Measurements from ENCODE around the gene DAPK3.
"Not testable (repeated sequence)": the region's sequence is repeated elsewhere in the genome, so short reads cannot be mapped to it uniquely, and the experiment has no call there.

DAPK3 gene

GRCh38 chr19:3955688-3956087 is 15.2 kb downstream of the DAPK3 start:
- no peak overlapping the region for H3K9ac ChIP-seq (ENCODE audit: low read length in 5 of 5)
- no peak overlapping the region for H3K4me3 ChIP-seq (ENCODE audit: low read depth in 1 of 5, low read length in 5 of 5)
- peaks cover 0 to 42% (median 36%) of the 10 kb centered on the region in 5 donors for H3K36me3 ChIP-seq (ENCODE audit: control insufficient read depth in 5 of 5, insufficient read depth in 5 of 5, low read length in 5 of 5)
- H3K27ac ChIP-seq (ENCODE audit: low read depth, low read length), result no peak overlapping the region
- no peaks in the 10 kb centered on the region for H3K9me3 ChIP-seq (ENCODE audit: control insufficient read depth in 5 of 5, low read length in 5 of 5)
- H3K27me3 ChIP-seq (ENCODE audit: control insufficient read depth in 5 of 5, insufficient read depth in 4 of 5, low read length in 5 of 5), result peaks cover 0 to 6% (median 0%) of the 10 kb centered on the region in 5 donors
- H3K4me1 ChIP-seq (ENCODE audit: control insufficient read depth in 5 of 5, insufficient read depth in 5 of 5, low read length in 5 of 5), result peaks cover 0 to 11% (median 3%) of the 10 kb centered on the region in 5 donors

GRCh38 chr19:3955276-3955675 is 15.6 kb downstream of the DAPK3 start:
- Histone ChIP-seq H3K4me1 (ENCODE audit: control insufficient read depth in 5 of 5, insufficient read depth in 5 of 5, low read length in 5 of 5) (peaks cover 0 to 11% (median 3%) of the 10 kb centered on the region in 5 donors), H3K36me3 (ENCODE audit: control insufficient read depth in 5 of 5, insufficient read depth in 5 of 5, low read length in 5 of 5) (peaks cover 0 to 38% (median 32%) of the 10 kb centered on the region in 5 donors)
- not testable (repeated sequence) for H3K9ac ChIP-seq (ENCODE audit: low read length in 5 of 5); H3K27me3 ChIP-seq (ENCODE audit: control insufficient read depth in 5 of 5, insufficient read depth in 4 of 5, low read length in 5 of 5); H3K4me3 ChIP-seq (ENCODE audit: low read depth in 1 of 5, low read length in 5 of 5); H3K9me3 ChIP-seq (ENCODE audit: control insufficient read depth in 5 of 5, low read length in 5 of 5); H3K27ac ChIP-seq (ENCODE audit: low read depth, low read length)

GRCh38 chr19:3954107-3954506 is 16.8 kb downstream of the DAPK3 start:
- Histone ChIP-seq H3K4me1 (ENCODE audit: control insufficient read depth in 5 of 5, insufficient read depth in 5 of 5, low read length in 5 of 5) (peaks cover 0 to 11% (median 3%) of the 10 kb centered on the region in 5 donors), H3K4me3 (ENCODE audit: low read depth in 1 of 5, low read length in 5 of 5) (no peak overlapping the region), H3K9me3 (ENCODE audit: control insufficient read depth in 5 of 5, low read length in 5 of 5) (no peaks in the 10 kb centered on the region), H3K36me3 (ENCODE audit: control insufficient read depth in 5 of 5, insufficient read depth in 5 of 5, low read length in 5 of 5) (peaks cover 0 to 27% (median 21%) of the 10 kb centered on the region in 5 donors), H3K27ac (ENCODE audit: low read depth, low read length) (no peak overlapping the region), H3K9ac (ENCODE audit: low read length in 5 of 5) (no peak overlapping the region), H3K27me3 (ENCODE audit: control insufficient read depth in 5 of 5, insufficient read depth in 4 of 5, low read length in 5 of 5) (peaks cover 0 to 18% (median 2%) of the 10 kb centered on the region in 5 donors)

- H3K4me1 ChIP-seq (ENCODE audit: control insufficient read depth in 5 of 5, insufficient read depth in 5 of 5, low read length in 5 of 5), result peaks cover 0 to 11% (median 3%) of the 10 kb centered on the region in 5 donors
- peaks cover 0 to 14% (median 8%) of the 10 kb centered on the region in 5 donors for H3K36me3 ChIP-seq (ENCODE audit: control insufficient read depth in 5 of 5, insufficient read depth in 5 of 5, low read length in 5 of 5)
- H3K27me3 ChIP-seq (ENCODE audit: control insufficient read depth in 5 of 5, insufficient read depth in 4 of 5, low read length in 5 of 5), result peaks cover 0 to 19% (median 2%) of the 10 kb centered on the region in 5 donors
- H3K9ac ChIP-seq (ENCODE audit: low read length in 5 of 5); H3K9me3 ChIP-seq (ENCODE audit: control insufficient read depth in 5 of 5, low read length in 5 of 5); H3K4me3 ChIP-seq (ENCODE audit: low read depth in 1 of 5, low read length in 5 of 5); H3K27ac ChIP-seq (ENCODE audit: low read depth, low read length): not testable (repeated sequence)
These were observed 18.1 kb downstream of the DAPK3 start for GRCh38 chr19:3952755-3953276.

- Histone ChIP-seq H3K4me1 (ENCODE audit: control insufficient read depth in 5 of 5, insufficient read depth in 5 of 5, low read length in 5 of 5) (peaks cover 0 to 11% (median 3%) of the 10 kb centered on the region in 5 donors), H3K4me3 (ENCODE audit: low read depth in 1 of 5, low read length in 5 of 5) (peak overlapping the region in 3 of 5 donors; percentile 17 to 40 (median 38)), H3K27ac (ENCODE audit: low read depth, low read length) (no peak overlapping the region), H3K9me3 (ENCODE audit: control insufficient read depth in 5 of 5, low read length in 5 of 5) (no peaks in the 10 kb centered on the region), H3K27me3 (ENCODE audit: control insufficient read depth in 5 of 5, insufficient read depth in 4 of 5, low read length in 5 of 5) (peaks cover 0 to 19% (median 2%) of the 10 kb centered on the region in 5 donors), H3K36me3 (ENCODE audit: control insufficient read depth in 5 of 5, insufficient read depth in 5 of 5, low read length in 5 of 5) (peaks cover 0 to 6% (median 3%) of the 10 kb centered on the region in 5 donors), H3K9ac (ENCODE audit: low read length in 5 of 5) (peak overlapping the region in 1 of 5 donors; percentile 56)
These were observed 19.7 kb downstream of the DAPK3 start for GRCh38 chr19:3950871-3951861.

- no peak overlapping the region for H3K27ac ChIP-seq (ENCODE audit: low read depth, low read length)
- H3K9me3 ChIP-seq (ENCODE audit: control insufficient read depth in 5 of 5, low read length in 5 of 5), result no peaks in the 10 kb centered on the region
- H3K4me3 ChIP-seq (ENCODE audit: low read depth in 1 of 5, low read length in 5 of 5), result no peak overlapping the region
- H3K36me3 ChIP-seq (ENCODE audit: control insufficient read depth in 5 of 5, insufficient read depth in 5 of 5, low read length in 5 of 5), result no peaks in the 10 kb centered on the region
- peaks cover 0 to 19% (median 2%) of the 10 kb centered on the region in 5 donors for H3K27me3 ChIP-seq (ENCODE audit: control insufficient read depth in 5 of 5, insufficient read depth in 4 of 5, low read length in 5 of 5)
- no peak overlapping the region for H3K9ac ChIP-seq (ENCODE audit: low read length in 5 of 5)
- peaks cover 0 to 11% (median 3%) of the 10 kb centered on the region in 5 donors for H3K4me1 ChIP-seq (ENCODE audit: control insufficient read depth in 5 of 5, insufficient read depth in 5 of 5, low read length in 5 of 5)
These were observed 20.7 kb downstream of the DAPK3 start for GRCh38 chr19:3949997-3950859.

GRCh38 chr19:3949294-3949693 is 21.6 kb downstream of the DAPK3 start:
- Histone ChIP-seq H3K4me3 (ENCODE audit: low read depth in 1 of 5, low read length in 5 of 5) (no peak overlapping the region), H3K9me3 (ENCODE audit: control insufficient read depth in 5 of 5, low read length in 5 of 5) (no peaks in the 10 kb centered on the region), H3K36me3 (ENCODE audit: control insufficient read depth in 5 of 5, insufficient read depth in 5 of 5, low read length in 5 of 5) (no peaks in the 10 kb centered on the region), H3K27me3 (ENCODE audit: control insufficient read depth in 5 of 5, insufficient read depth in 4 of 5, low read length in 5 of 5) (peaks cover 0 to 19% (median 2%) of the 10 kb centered on the region in 5 donors), H3K4me1 (ENCODE audit: control insufficient read depth in 5 of 5, insufficient read depth in 5 of 5, low read length in 5 of 5) (peaks cover 0 to 11% (median 3%) of the 10 kb centered on the region in 5 donors), H3K27ac (ENCODE audit: low read depth, low read length) (no peak overlapping the region), H3K9ac (ENCODE audit: low read length in 5 of 5) (no peak overlapping the region)

GRCh38 chr19:3947316-3947933 is 23.5 kb downstream of the DAPK3 start:
- H3K36me3 ChIP-seq (ENCODE audit: control insufficient read depth in 5 of 5, insufficient read depth in 5 of 5, low read length in 5 of 5); H3K4me3 ChIP-seq (ENCODE audit: low read depth in 1 of 5, low read length in 5 of 5); H3K9ac ChIP-seq (ENCODE audit: low read length in 5 of 5); H3K9me3 ChIP-seq (ENCODE audit: control insufficient read depth in 5 of 5, low read length in 5 of 5); H3K27ac ChIP-seq (ENCODE audit: low read depth, low read length): not testable (repeated sequence)
- Histone ChIP-seq H3K27me3 (ENCODE audit: control insufficient read depth in 5 of 5, insufficient read depth in 4 of 5, low read length in 5 of 5) (peaks cover 0 to 19% (median 2%) of the 10 kb centered on the region in 5 donors), H3K4me1 (ENCODE audit: control insufficient read depth in 5 of 5, insufficient read depth in 5 of 5, low read length in 5 of 5) (peaks cover 0 to 11% (median 3%) of the 10 kb centered on the region in 5 donors)

- Histone ChIP-seq H3K36me3 (ENCODE audit: control insufficient read depth in 5 of 5, insufficient read depth in 5 of 5, low read length in 5 of 5) (no peaks in the 10 kb centered on the region), H3K4me3 (ENCODE audit: low read depth in 1 of 5, low read length in 5 of 5) (no peak overlapping the region), H3K9me3 (ENCODE audit: control insufficient read depth in 5 of 5, low read length in 5 of 5) (peaks cover 0 to 4% (median 0%) of the 10 kb centered on the region in 5 donors), H3K27me3 (ENCODE audit: control insufficient read depth in 5 of 5, insufficient read depth in 4 of 5, low read length in 5 of 5) (peaks cover 0 to 14% (median under 1%) of the 10 kb centered on the region in 5 donors), H3K9ac (ENCODE audit: low read length in 5 of 5) (no peak overlapping the region), H3K4me1 (ENCODE audit: control insufficient read depth in 5 of 5, insufficient read depth in 5 of 5, low read length in 5 of 5) (peaks cover 0 to 4% (median under 1%) of the 10 kb centered on the region in 5 donors), H3K27ac (ENCODE audit: low read depth, low read length) (no peak overlapping the region)
These were observed 25.1 kb downstream of the DAPK3 start for GRCh38 chr19:3945838-3946237.
